ENCODE results near the gene ENPP7. TPM values are rescaled to one million over a fixed set of nuclear protein-coding genes. Genes with fewer than 3 reads are reported as not detected.

The ENPP7 gene
- total RNA-seq, 4 donors from 2014 or later, result not detected

- WGBS, 2 donors, result 23 to 70% methylated on average over 9 to 21 of the region's 25 CpGs
Observed at GRCh38 chr17:79706931-79707850, 23.6 kb upstream of the ENPP7 start.

GRCh38 chr17:79707931-79708891 is 22.5 kb upstream of the ENPP7 start:
- intact Hi-C loops (cut with DNase I; ENCODE audit: low total_unique reads), result loop anchor here (10.0 kb wide), 1 partner anchor 103 kb away; no protein-coding TSS in a partner anchor
- WGBS, 2 donors, result 19 to 31% methylated on average over 19 to 34 of the region's 35 CpGs
- H3K4me3 ChIP-seq (ENCODE audit: low read depth, poor library complexity, severe bottlenecking), result no peak overlapping the region
- peak in 1 of 2 donors; percentile 91 for DNase-seq (ENCODE audit: low spot score in 2 of 2)
- TF ChIP-seq, protein P1, sequence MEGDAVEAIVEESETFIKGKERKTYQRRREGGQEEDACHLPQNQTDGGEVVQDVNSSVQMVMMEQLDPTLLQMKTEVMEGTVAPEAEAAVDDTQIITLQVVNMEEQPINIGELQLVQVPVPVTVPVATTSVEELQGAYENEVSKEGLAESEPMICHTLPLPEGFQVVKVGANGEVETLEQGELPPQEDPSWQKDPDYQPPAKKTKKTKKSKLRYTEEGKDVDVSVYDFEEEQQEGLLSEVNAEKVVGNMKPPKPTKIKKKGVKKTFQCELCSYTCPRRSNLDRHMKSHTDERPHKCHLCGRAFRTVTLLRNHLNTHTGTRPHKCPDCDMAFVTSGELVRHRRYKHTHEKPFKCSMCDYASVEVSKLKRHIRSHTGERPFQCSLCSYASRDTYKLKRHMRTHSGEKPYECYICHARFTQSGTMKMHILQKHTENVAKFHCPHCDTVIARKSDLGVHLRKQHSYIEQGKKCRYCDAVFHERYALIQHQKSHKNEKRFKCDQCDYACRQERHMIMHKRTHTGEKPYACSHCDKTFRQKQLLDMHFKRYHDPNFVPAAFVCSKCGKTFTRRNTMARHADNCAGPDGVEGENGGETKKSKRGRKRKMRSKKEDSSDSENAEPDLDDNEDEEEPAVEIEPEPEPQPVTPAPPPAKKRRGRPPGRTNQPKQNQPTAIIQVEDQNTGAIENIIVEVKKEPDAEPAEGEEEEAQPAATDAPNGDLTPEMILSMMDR (IDR thresholded peaks at IDR 0.05), result no peak
- no peak for TF ChIP-seq POLR2A (IDR thresholded peaks at IDR 0.05)

More at GRCh38 chr17:79706931-79707850, 23.6 kb upstream of the ENPP7 start:
- no peak for DNase-seq (ENCODE audit: low spot score in 2 of 2)
- H3K4me3 ChIP-seq (ENCODE audit: low read depth, poor library complexity, severe bottlenecking), result no peak overlapping the region
- TF ChIP-seq POLR2A (IDR thresholded peaks at IDR 0.05), result no peak
- TF ChIP-seq, protein P1 (IDR thresholded peaks at IDR 0.05), result no peak
- intact Hi-C loops (cut with DNase I; ENCODE audit: low total_unique reads), result loop anchor here (10.0 kb wide), 1 partner anchor 102 kb away; no protein-coding TSS in a partner anchor

- H3K4me3 ChIP-seq (ENCODE audit: low read depth, poor library complexity, severe bottlenecking), result no peak overlapping the region
- WGBS, 2 donors, result 67 to 69% methylated on average over 18 to 20 of the region's 20 CpGs
- TF ChIP-seq POLR2A (IDR thresholded peaks at IDR 0.05), result no peak
- intact Hi-C loops (cut with DNase I; ENCODE audit: low total_unique reads), result no loop called here
- DNase-seq (ENCODE audit: low spot score in 2 of 2), result no peak
Observed at GRCh38 chr17:79711715-79712305, 18.9 kb upstream of the ENPP7 start.

- H3K4me3 ChIP-seq (ENCODE audit: low read depth, poor library complexity, severe bottlenecking), result no peak overlapping the region
- no peak for DNase-seq (ENCODE audit: low spot score in 2 of 2)
- intact Hi-C loops (cut with DNase I; ENCODE audit: low total_unique reads), result no loop called here
- TF ChIP-seq, protein P1 (IDR thresholded peaks at IDR 0.05), result no peak
- no peak for TF ChIP-seq POLR2A (IDR thresholded peaks at IDR 0.05)
- WGBS, 2 donors, result 70 to 72% methylated on average over 14 of the region's 14 CpGs
Observed at GRCh38 chr17:79713391-79713790, 17.4 kb upstream of the ENPP7 start.

DNA sequence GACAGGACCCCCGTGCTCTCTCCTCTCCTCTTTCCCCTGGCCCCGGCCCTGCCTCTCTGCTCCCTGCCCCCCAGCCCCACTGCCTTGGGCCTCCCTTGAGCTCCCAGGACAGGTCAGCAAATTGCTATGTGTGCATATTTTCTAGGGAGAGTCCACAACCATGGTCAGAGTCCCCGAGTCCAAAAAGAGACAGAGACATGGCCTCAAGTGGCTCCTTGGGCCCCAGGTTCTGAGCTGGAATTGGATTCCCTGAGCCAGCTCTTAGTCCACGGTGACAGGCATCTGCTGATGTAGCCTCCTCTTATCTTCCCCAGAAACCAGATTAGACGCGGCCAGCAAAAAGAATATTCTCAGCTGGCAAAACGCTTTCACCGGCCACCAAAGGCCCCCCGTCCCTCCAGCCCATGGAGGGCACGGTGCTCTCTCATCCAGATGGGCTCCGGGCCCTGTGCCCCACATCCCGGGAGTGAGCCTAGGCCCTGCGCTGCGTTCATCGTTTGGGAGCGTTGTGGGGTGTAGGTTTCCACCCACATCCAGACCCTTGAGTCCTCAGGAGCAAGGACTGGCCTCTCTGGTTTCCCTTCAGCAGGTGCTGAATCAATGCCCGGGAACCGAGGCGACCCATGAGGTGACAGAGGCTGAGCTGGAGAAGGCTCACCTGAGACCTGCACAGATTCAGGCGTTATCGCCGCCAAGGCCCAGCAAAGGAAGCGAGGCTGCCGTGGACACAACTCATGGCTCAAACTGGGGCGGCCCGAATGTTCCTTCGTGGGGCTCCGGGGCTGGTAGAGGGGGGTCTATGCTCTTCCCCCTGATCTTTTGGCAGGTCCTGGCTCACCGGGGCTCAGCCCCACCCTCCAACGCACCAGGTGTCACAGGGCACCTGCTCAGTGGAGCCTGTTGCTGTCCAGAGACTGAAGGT is 16.3 kb upstream of the ENPP7 start:
- DNase-seq (ENCODE audit: low spot score in 2 of 2), result no peak
- intact Hi-C loops (cut with DNase I; ENCODE audit: low total_unique reads), result no loop called here
- TF ChIP-seq, protein P1 (IDR thresholded peaks at IDR 0.05), result no peak
- TF ChIP-seq POLR2A (IDR thresholded peaks at IDR 0.05), result no peak
- WGBS, 2 donors, result 82 to 84% methylated on average over 25 to 30 of the region's 30 CpGs
- H3K4me3 ChIP-seq (ENCODE audit: low read depth, poor library complexity, severe bottlenecking), result no peak overlapping the region

Data from lower leg skin (tissue), 4 donors.